Measurements from ENCODE around the gene ZRANB1.

DNA sequence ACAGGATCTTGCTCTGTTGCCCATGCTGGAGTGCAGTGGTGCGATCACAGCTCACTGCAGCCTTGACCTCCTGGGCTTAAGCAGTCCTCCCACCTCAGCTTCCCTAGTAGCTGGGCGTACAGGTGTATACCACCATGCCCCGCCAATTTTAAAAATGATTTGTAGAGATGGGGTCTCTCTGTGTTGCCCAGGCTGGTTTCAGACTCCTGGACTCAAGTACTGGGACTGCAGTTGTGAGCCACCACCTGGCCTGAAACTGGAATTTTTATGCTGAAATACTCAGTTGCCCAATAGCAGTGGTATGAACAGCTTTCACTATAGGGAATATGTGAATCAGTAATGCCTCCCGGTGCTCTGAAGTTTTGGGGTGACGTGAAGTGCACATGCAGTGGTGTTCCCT lies 7.6 kb downstream of the ZRANB1 start:
- TF ChIP-seq, protein P1, sequence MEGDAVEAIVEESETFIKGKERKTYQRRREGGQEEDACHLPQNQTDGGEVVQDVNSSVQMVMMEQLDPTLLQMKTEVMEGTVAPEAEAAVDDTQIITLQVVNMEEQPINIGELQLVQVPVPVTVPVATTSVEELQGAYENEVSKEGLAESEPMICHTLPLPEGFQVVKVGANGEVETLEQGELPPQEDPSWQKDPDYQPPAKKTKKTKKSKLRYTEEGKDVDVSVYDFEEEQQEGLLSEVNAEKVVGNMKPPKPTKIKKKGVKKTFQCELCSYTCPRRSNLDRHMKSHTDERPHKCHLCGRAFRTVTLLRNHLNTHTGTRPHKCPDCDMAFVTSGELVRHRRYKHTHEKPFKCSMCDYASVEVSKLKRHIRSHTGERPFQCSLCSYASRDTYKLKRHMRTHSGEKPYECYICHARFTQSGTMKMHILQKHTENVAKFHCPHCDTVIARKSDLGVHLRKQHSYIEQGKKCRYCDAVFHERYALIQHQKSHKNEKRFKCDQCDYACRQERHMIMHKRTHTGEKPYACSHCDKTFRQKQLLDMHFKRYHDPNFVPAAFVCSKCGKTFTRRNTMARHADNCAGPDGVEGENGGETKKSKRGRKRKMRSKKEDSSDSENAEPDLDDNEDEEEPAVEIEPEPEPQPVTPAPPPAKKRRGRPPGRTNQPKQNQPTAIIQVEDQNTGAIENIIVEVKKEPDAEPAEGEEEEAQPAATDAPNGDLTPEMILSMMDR (IDR thresholded peaks at IDR 0.05; ENCODE audit: poor library complexity) = no peak
- no peak for TF ChIP-seq EZH2 (IDR thresholded peaks at IDR 0.05; ENCODE audit: borderline replicate concordance)
